Astrocyte of the cerebellum (primary cell): ENCODE measurements around the gene CDC14A.

Experiments
- DNase-seq: peaks from one replicate; pipeline ENCODE4 v3.0.0-alpha.2; 2011; ENCODE audit warnings: low read depth
- H3K4me3 ChIP-seq: 2 replicates; pipeline ENCODE4 v1.5.1; 2011; ENCODE audit warnings: mild to moderate bottlenecking, low read depth, low read length, moderate library complexity
- in situ Hi-C: cut with HindIII; loops from 2 replicates; pipeline ENCODE4 v1.10.0; 2017; ENCODE audit warnings: low sequenced_read_pairs
- TF ChIP-seq, protein P1 (sequence below): IDR thresholded peaks from 2 replicates; pipeline ENCODE4 v1.5.1; 2012; ENCODE audit warnings: low read length, low read depth, moderate library complexity, mild to moderate bottlenecking; ENCODE audit errors: missing control alignments

CDC14A gene

GRCh38 chr1:100502052-100502792, 149.9 kb downstream of the CDC14A start:
- in situ Hi-C loops: no loop called here
- H3K4me3 ChIP-seq: no peak overlapping the region
- DNase-seq: no peak
- TF ChIP-seq, protein P1, sequence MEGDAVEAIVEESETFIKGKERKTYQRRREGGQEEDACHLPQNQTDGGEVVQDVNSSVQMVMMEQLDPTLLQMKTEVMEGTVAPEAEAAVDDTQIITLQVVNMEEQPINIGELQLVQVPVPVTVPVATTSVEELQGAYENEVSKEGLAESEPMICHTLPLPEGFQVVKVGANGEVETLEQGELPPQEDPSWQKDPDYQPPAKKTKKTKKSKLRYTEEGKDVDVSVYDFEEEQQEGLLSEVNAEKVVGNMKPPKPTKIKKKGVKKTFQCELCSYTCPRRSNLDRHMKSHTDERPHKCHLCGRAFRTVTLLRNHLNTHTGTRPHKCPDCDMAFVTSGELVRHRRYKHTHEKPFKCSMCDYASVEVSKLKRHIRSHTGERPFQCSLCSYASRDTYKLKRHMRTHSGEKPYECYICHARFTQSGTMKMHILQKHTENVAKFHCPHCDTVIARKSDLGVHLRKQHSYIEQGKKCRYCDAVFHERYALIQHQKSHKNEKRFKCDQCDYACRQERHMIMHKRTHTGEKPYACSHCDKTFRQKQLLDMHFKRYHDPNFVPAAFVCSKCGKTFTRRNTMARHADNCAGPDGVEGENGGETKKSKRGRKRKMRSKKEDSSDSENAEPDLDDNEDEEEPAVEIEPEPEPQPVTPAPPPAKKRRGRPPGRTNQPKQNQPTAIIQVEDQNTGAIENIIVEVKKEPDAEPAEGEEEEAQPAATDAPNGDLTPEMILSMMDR: no peak

- H3K4me3 ChIP-seq: no peak overlapping the region
- DNase-seq: no peak
- TF ChIP-seq, protein P1: no peak
- in situ Hi-C loops: no loop called here
Measured at GRCh38 chr1:100506217-100506616, 153.9 kb downstream of the CDC14A start.

GRCh38 chr1:100510451-100510850, 158.1 kb downstream of the CDC14A start:
- H3K4me3 ChIP-seq: no peak overlapping the region
- DNase-seq: no peak
- TF ChIP-seq, protein P1: no peak
- in situ Hi-C loops: no loop called here

DNA sequence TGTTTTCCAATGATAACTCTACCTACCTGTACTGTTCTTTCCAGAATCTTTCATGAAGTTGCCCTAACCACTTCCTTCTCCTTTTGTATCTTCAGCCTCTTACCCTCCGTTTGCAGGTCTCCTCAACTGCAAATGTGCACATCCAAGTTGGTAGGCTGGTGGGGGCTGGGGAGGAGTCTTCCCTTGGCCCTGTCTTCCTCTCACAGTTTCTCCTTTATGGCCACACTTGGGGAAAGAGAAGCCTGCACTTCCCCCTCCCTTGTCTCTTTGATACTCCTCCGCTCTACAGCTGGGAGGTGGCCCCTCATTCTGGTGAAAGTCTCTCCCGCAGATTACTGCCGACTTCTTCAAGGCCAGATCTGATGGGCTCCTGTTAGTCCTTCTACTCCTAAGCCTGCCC, 158.8 kb downstream of the CDC14A start:
- DNase-seq: no peak
- TF ChIP-seq, protein P1: no peak
- no peak overlapping the region for H3K4me3 ChIP-seq
- in situ Hi-C loops: no loop called here

GRCh38 chr1:100511773-100512172, 159.5 kb downstream of the CDC14A start:
- TF ChIP-seq, protein P1: no peak
- DNase-seq: no peak
- in situ Hi-C loops: no loop called here
- H3K4me3 ChIP-seq: no peak overlapping the region

- in situ Hi-C loops: no loop called here
- no peak overlapping the region for H3K4me3 ChIP-seq
- TF ChIP-seq, protein P1: no peak
- DNase-seq: no peak
Measured at GRCh38 chr1:100512803-100513352, 160.6 kb downstream of the CDC14A start.
